ENCODE measurements around the gene SOS2. TPM values are rescaled to one million over a fixed set of nuclear protein-coding genes. Genes with fewer than 3 reads are reported as not detected.

The SOS2 gene
- total and polyA plus RNA-seq, 2 of the 4 experiments (the other 2 are of a cell fraction), result 6.3 to 10.9 TPM

GRCh38 chr14:50070840-50071548, 160.4 kb downstream of the SOS2 start:
- H3K4me3 ChIP-seq (ENCODE audit: insufficient read depth, low read depth, low read length), result no peak overlapping the region
- no peak overlapping the region for H3K9ac ChIP-seq (ENCODE audit: low read depth, low read length)
- no peak overlapping the region for H3K14ac ChIP-seq (replicated peaks; ENCODE audit: low read depth, low read length)
- no peak overlapping the region for H3K4ac ChIP-seq (ENCODE audit: low read depth, low read length)
- no peaks in the 10 kb centered on the region for H3K79me1 ChIP-seq (ENCODE audit: low read depth in 1 of 2, low read length in 2 of 2)
- peaks cover 6% of the 10 kb centered on the region; the same call in 1 of the 2 replicates for H3K9me1 ChIP-seq (ENCODE audit: insufficient read depth, low read length)
- no peak overlapping the region for H2AK9ac ChIP-seq (replicated peaks; ENCODE audit: low read depth, low read length, poor library complexity)
- H4K8ac ChIP-seq (ENCODE audit: low read depth in 2 of 2, low read length in 2 of 2), result no peak overlapping the region
- BruUV-seq (replicated peaks), result no TSS peak
- no peak overlapping the region for H2AK5ac ChIP-seq (ENCODE audit: low read depth, low read length)
- H3K56ac ChIP-seq (ENCODE audit: extremely low read depth, insufficient read depth, low read length), result no peak overlapping the region; the same call in 1 of the 2 replicates
- H3K36me3 ChIP-seq (ENCODE audit: control insufficient read depth, insufficient read depth, low read length), result no peaks in the 10 kb centered on the region
- dilution Hi-C loops (cut with HindIII; ENCODE audit: low sequenced_read_pairs, unreplicated experiment) (no loop called here), in situ Hi-C loops (cut with MboI; ENCODE audit: low sequenced_read_pairs) (no loop called here), intact Hi-C loops (cut with micrococcal nuclease) (no loop called here)
- no peak overlapping the region for H2BK5ac ChIP-seq (ENCODE audit: low read depth, low read length, poor library complexity, severe bottlenecking)
- no peak overlapping the region for H2BK20ac ChIP-seq (ENCODE audit: low read depth, low read length)
- CTCF ChIA-PET, result no interaction called here
- POLR2A ChIA-PET (ENCODE audit: unreplicated experiment), result no interaction called here
- H2BK15ac ChIP-seq (ENCODE audit: low read depth, low read length), result no peak overlapping the region
- H3K27ac ChIP-seq (ENCODE audit: insufficient read depth, low read length), result no peak overlapping the region
- no peaks in the 10 kb centered on the region for H4K20me1 ChIP-seq (ENCODE audit: insufficient read depth, low read length)
- DNase-seq (no peak), ATAC-seq (ENCODE audit: low read depth) (no peak)
- H3K27me3 ChIP-seq (ENCODE audit: control insufficient read depth, insufficient read depth, low read length), result no peaks in the 10 kb centered on the region
- H3K18ac ChIP-seq (ENCODE audit: low read depth, low read length), result no peak overlapping the region
- H3K23ac ChIP-seq (ENCODE audit: low read depth, low read length), result no peak overlapping the region
- no peak overlapping the region for H2BK120ac ChIP-seq (ENCODE audit: low read depth, low read length)
- no peak overlapping the region for H3K4me2 ChIP-seq (ENCODE audit: low read depth, low read length)
- WGBS, 2 experiments (ENCODE audit: extremely low coverage in 2 of 2, insufficient read length in 1 of 2), result 70% methylated on average over 7 of the region's 13 CpGs; no CpG with 5 or more reads in 1 of the 2 experiments
- TF ChIP-seq RFX5 (IDR thresholded peaks at IDR 0.05; ENCODE audit: low read depth, low read length) (no peak), RAD21 (IDR thresholded peaks at IDR 0.05; ENCODE audit: low read length) (no peak), USF2 (IDR thresholded peaks at IDR 0.05; ENCODE audit: low read depth, low read length) (no peak), MAFK (IDR thresholded peaks at IDR 0.05; ENCODE audit: low read depth, low read length) (no peak)
- no peak overlapping the region for H4K5ac ChIP-seq (ENCODE audit: low read depth, low read length)
- peaks cover 4% of the 10 kb centered on the region; the same call in 1 of the 2 replicates for H3K4me1 ChIP-seq (ENCODE audit: control insufficient read depth, insufficient read depth, low read length)
- no peak overlapping the region for H4K91ac ChIP-seq (ENCODE audit: insufficient read depth, low read depth, low read length)
- H2AFZ ChIP-seq (replicated peaks; ENCODE audit: low read length, poor library complexity), result no peak overlapping the region
- H3K9me3 ChIP-seq (ENCODE audit: control insufficient read depth, insufficient read depth, low read length), result no peaks in the 10 kb centered on the region
